ENCODE data around the gene ADM. TPM values are rescaled to one million over a fixed set of nuclear protein-coding genes. Genes with fewer than 3 reads are reported as not detected.

Gene ADM
- total and polyA plus RNA-seq, 3 donors from 2014 or later = 3.5 to 13.1 (median 3.7) TPM

DNA sequence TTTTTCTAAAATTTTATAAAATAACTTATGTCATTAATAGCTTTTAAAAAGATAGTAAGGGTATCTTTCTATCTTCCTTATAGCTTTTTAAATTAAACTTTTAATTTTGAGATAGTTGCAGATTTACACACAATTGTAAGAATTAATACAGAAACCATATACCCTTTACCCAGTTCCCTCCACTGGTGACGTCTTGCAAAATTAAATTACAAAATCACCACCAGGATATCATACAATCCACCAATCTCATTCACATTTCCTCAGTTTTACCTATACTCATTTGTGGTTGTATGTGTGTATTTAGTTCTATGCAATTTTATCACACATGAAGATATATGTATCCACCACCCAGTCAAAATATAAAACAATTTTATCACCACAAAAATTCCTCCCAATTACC, 20.9 kb upstream of the ADM start:
- H3K4me3 ChIP-seq = no peak overlapping the region
- H3K27ac ChIP-seq = no peak overlapping the region
- intact Hi-C loops (cut with DNase I; ENCODE audit: low total_unique reads) = no loop called here
- DNase-seq = no peak
- H3K27me3 ChIP-seq = no peaks in the 10 kb centered on the region
- H3K4me1 ChIP-seq = no peaks in the 10 kb centered on the region
- no peaks in the 10 kb centered on the region for H3K36me3 ChIP-seq (ENCODE audit: low read depth, missing control alignments)
- no peak for TF ChIP-seq POLR2A (IDR thresholded peaks at IDR 0.05)
- TF ChIP-seq, protein P1, sequence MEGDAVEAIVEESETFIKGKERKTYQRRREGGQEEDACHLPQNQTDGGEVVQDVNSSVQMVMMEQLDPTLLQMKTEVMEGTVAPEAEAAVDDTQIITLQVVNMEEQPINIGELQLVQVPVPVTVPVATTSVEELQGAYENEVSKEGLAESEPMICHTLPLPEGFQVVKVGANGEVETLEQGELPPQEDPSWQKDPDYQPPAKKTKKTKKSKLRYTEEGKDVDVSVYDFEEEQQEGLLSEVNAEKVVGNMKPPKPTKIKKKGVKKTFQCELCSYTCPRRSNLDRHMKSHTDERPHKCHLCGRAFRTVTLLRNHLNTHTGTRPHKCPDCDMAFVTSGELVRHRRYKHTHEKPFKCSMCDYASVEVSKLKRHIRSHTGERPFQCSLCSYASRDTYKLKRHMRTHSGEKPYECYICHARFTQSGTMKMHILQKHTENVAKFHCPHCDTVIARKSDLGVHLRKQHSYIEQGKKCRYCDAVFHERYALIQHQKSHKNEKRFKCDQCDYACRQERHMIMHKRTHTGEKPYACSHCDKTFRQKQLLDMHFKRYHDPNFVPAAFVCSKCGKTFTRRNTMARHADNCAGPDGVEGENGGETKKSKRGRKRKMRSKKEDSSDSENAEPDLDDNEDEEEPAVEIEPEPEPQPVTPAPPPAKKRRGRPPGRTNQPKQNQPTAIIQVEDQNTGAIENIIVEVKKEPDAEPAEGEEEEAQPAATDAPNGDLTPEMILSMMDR (IDR thresholded peaks at IDR 0.05) = no peak
- 75 to 85% methylated on average over 1 of the region's 1 CpG for WGBS, 2 donors
- no peaks in the 10 kb centered on the region for H3K9me3 ChIP-seq

- no peak for TF ChIP-seq POLR2A (IDR thresholded peaks at IDR 0.05)
- TF ChIP-seq, protein P1 (IDR thresholded peaks at IDR 0.05) = no peak
- H3K4me1 ChIP-seq = no peaks in the 10 kb centered on the region
- no peak overlapping the region for H3K27ac ChIP-seq
- WGBS, 2 donors = 90 to 92% methylated on average over 4 of the region's 4 CpGs
- no peaks in the 10 kb centered on the region for H3K9me3 ChIP-seq
- H3K4me3 ChIP-seq = no peak overlapping the region
- DNase-seq = no peak
- intact Hi-C loops (cut with DNase I; ENCODE audit: low total_unique reads) = no loop called here
- H3K27me3 ChIP-seq = no peaks in the 10 kb centered on the region
- no peaks in the 10 kb centered on the region for H3K36me3 ChIP-seq (ENCODE audit: low read depth, missing control alignments)
Measured at GRCh38 chr11:10285148-10285802, 19.6 kb upstream of the ADM start.

GRCh38 chr11:10287140-10287539, 17.7 kb upstream of the ADM start:
- no peaks in the 10 kb centered on the region for H3K9me3 ChIP-seq
- H3K4me3 ChIP-seq = no peak overlapping the region
- no peak overlapping the region for H3K27ac ChIP-seq
- H3K36me3 ChIP-seq (ENCODE audit: low read depth, missing control alignments) = no peaks in the 10 kb centered on the region
- no peaks in the 10 kb centered on the region for H3K27me3 ChIP-seq
- TF ChIP-seq, protein P1 (IDR thresholded peaks at IDR 0.05) = no peak
- TF ChIP-seq POLR2A (IDR thresholded peaks at IDR 0.05) = no peak
- no peak for DNase-seq
- intact Hi-C loops (cut with DNase I; ENCODE audit: low total_unique reads) = no loop called here
- peaks cover 5% of the 10 kb centered on the region for H3K4me1 ChIP-seq
- 94 to 96% methylated on average over 3 of the region's 3 CpGs for WGBS, 2 donors

GRCh38 chr11:10287766-10288715, 16.8 kb upstream of the ADM start:
- WGBS, 2 donors = 92 to 95% methylated on average over 2 to 9 of the region's 9 CpGs
- Histone ChIP-seq H3K4me1 (peaks cover 14% of the 10 kb centered on the region), H3K9me3 (no peaks in the 10 kb centered on the region), H3K36me3 (ENCODE audit: low read depth, missing control alignments) (no peaks in the 10 kb centered on the region), H3K27me3 (no peaks in the 10 kb centered on the region), H3K27ac (no peak overlapping the region), H3K4me3 (no peak overlapping the region)
- no peak for DNase-seq
- intact Hi-C loops (cut with DNase I; ENCODE audit: low total_unique reads) = no loop called here
- TF ChIP-seq, protein P1 (IDR thresholded peaks at IDR 0.05) = no peak
- no peak for TF ChIP-seq POLR2A (IDR thresholded peaks at IDR 0.05)
